SK-N-SH treated with all-trans-retinoic acid at 6 μM for 48 hours (cell line): ENCODE results near the gene AK3.

Experiments
- ATAC-seq: fragments of 200-7000 bp; cut with Tn5 transposase; 3 replicates; pipeline ENCODE4 v1.9.1; 2020; ENCODE audit warnings: mild to moderate bottlenecking, moderate library complexity
- ARNTL ChIP-seq: fragments of 450-650 bp; formaldehyde crosslinking; IDR thresholded peaks from 2 replicates; pipeline ENCODE4 v1.5.0; 2020; ENCODE audit warnings: low read depth, mild to moderate bottlenecking, moderate library complexity, borderline replicate concordance
- BACH2 ChIP-seq: fragments of 250-450 bp; sonication (Bioruptor Pico); IDR thresholded peaks from 2 replicates; pipeline ENCODE4 v1.9.0; 2021; ENCODE audit warnings: mild to moderate bottlenecking, borderline replicate concordance
- CSDC2 ChIP-seq: fragments of 250-450 bp; sonication (Bioruptor Pico); IDR thresholded peaks from 2 replicates; pipeline ENCODE4 v1.5.0; 2020; ENCODE audit warnings: mild to moderate bottlenecking, moderate library complexity
- ESRRG ChIP-seq: fragments of 250-450 bp; sonication (Bioruptor Pico); IDR thresholded peaks from 2 replicates; pipeline ENCODE4 v1.6.1; 2021; ENCODE audit warnings: mild to moderate bottlenecking
- GLIS3 ChIP-seq: fragments of 250-450 bp; sonication (Bioruptor Pico); IDR thresholded peaks from 2 replicates; pipeline ENCODE4 v1.5.0; 2020; ENCODE audit warnings: mild to moderate bottlenecking, moderate library complexity
- ISL1 ChIP-seq: fragments of 250-450 bp; sonication (Bioruptor Pico); IDR thresholded peaks from 2 replicates; pipeline ENCODE4 v2.1.2; 2022; ENCODE audit warnings: mild to moderate bottlenecking, moderate library complexity
- OSR1 ChIP-seq: fragments of 250-450 bp; sonication (Bioruptor Pico); IDR thresholded peaks from 2 replicates; pipeline ENCODE4 v1.8.0; 2022; ENCODE audit warnings: moderate library complexity, mild to moderate bottlenecking, inconsistent platforms
- PPARA ChIP-seq: fragments of 250-450 bp; sonication (Bioruptor Pico); IDR thresholded peaks from 2 replicates; pipeline ENCODE4 v1.5.0; 2020; ENCODE audit warnings: mild to moderate bottlenecking, borderline replicate concordance
- RARB ChIP-seq: fragments of 250-450 bp; sonication (Bioruptor Pico); IDR thresholded peaks from 2 replicates; pipeline ENCODE4 v1.8.0; 2021; ENCODE audit warnings: mild to moderate bottlenecking, moderate library complexity
- SNAI2 ChIP-seq: fragments of 250-450 bp; sonication (Bioruptor Pico); IDR thresholded peaks from 2 replicates; pipeline ENCODE4 v1.5.0; 2020; ENCODE audit warnings: mild to moderate bottlenecking, moderate library complexity
- TOX ChIP-seq: fragments of 250-450 bp; sonication (Bioruptor Pico); IDR thresholded peaks from 2 replicates; pipeline ENCODE4 v1.8.0; 2021; ENCODE audit warnings: mild to moderate bottlenecking, moderate library complexity, borderline replicate concordance
- ZNF565 ChIP-seq: fragments of 450-650 bp; formaldehyde crosslinking; conservative IDR thresholded peaks from 2 replicates; pipeline ENCODE4 v1.5.0; 2020; ENCODE audit warnings: low read depth, mild to moderate bottlenecking, moderate library complexity
- TF ChIP-seq, protein P1 (sequence below): fragments of 250-450 bp; sonication (Bioruptor Pico); IDR thresholded peaks from 2 replicates; pipeline ENCODE4 v1.5.1; 2020; ENCODE audit warnings: low read depth, mild to moderate bottlenecking, moderate library complexity
- TF ChIP-seq, protein P2 (sequence below): fragments of 250-450 bp; sonication (Bioruptor Pico); IDR thresholded peaks from 2 replicates; pipeline ENCODE4 v1.8.0; 2020; ENCODE audit warnings: mild to moderate bottlenecking, moderate library complexity, borderline replicate concordance
- TF ChIP-seq, protein P3 (sequence below): fragments of 250-450 bp; sonication (Bioruptor Pico); IDR thresholded peaks from 2 replicates; pipeline ENCODE4 v1.8.0; 2021; ENCODE audit warnings: low read depth, mild to moderate bottlenecking, moderate library complexity, borderline replicate concordance
- TF ChIP-seq, protein P4 (sequence below): fragments of 250-450 bp; sonication (Bioruptor Pico); IDR thresholded peaks from 2 replicates; pipeline ENCODE4 v1.5.1; 2021; ENCODE audit warnings: mild to moderate bottlenecking, moderate library complexity
- TF ChIP-seq, protein P5 (sequence below): fragments of 250-450 bp; sonication (Bioruptor Pico); IDR thresholded peaks from 2 replicates; pipeline ENCODE4 v1.5.0; 2020; ENCODE audit warnings: mild to moderate bottlenecking, moderate library complexity

AK3 gene

DNA sequence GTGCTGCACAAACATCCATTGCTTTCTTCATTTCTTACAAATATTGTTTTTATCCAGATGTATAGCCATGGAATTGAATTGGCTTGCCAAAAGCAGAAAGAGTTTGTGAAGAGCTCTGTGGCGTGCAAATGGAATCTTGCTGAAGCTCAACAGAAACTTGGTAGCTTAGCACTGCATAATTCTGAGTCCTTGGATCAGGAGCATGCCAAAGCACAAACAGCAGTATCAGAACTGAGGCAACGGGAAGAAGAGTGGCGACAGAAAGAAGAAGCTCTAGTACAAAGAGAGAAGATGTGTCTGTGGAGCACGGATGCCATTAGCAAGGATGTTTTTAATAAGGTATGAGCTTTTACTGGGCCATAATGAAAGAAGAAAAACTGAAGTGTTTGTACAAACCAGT lies 56.2 kb downstream of the AK3 start (continued):
- TF ChIP-seq, protein P1, sequence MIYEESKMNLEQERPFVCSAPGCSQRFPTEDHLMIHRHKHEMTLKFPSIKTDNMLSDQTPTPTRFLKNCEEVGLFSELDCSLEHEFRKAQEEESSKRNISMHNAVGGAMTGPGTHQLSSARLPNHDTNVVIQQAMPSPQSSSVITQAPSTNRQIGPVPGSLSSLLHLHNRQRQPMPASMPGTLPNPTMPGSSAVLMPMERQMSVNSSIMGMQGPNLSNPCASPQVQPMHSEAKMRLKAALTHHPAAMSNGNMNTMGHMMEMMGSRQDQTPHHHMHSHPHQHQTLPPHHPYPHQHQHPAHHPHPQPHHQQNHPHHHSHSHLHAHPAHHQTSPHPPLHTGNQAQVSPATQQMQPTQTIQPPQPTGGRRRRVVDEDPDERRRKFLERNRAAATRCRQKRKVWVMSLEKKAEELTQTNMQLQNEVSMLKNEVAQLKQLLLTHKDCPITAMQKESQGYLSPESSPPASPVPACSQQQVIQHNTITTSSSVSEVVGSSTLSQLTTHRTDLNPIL (CRISPR knock-in tag) = no peak
- TF ChIP-seq TOX (CRISPR knock-in tag) = no peak

DNA sequence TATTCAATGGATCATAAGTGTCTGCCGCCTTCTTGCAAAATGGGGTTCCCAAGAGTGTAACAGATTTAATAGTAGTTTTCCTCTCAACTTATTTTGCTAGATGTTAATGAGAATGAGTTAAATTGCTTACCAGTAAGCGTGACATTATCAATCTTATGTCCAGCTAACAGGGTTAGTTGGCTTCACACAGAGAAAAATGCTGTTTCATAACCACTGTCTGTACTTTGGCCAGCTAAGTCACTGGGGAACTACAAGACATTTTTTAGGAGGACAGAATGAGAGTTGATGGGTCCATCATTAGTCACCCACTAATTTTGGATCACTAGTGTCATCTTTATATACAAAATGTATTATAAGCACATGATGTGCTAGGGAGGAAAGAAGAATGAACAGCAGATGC lies 60.3 kb downstream of the AK3 start:
- no peak for ATAC-seq
- TF ChIP-seq GLIS3 (CRISPR knock-in tag) (no peak), ESRRG (CRISPR knock-in tag) (no peak), CSDC2 (CRISPR knock-in tag) (no peak), ZNF565 (CRISPR knock-in tag) (no peak), BACH2 (CRISPR knock-in tag) (no peak)
- TF ChIP-seq, protein P2, sequence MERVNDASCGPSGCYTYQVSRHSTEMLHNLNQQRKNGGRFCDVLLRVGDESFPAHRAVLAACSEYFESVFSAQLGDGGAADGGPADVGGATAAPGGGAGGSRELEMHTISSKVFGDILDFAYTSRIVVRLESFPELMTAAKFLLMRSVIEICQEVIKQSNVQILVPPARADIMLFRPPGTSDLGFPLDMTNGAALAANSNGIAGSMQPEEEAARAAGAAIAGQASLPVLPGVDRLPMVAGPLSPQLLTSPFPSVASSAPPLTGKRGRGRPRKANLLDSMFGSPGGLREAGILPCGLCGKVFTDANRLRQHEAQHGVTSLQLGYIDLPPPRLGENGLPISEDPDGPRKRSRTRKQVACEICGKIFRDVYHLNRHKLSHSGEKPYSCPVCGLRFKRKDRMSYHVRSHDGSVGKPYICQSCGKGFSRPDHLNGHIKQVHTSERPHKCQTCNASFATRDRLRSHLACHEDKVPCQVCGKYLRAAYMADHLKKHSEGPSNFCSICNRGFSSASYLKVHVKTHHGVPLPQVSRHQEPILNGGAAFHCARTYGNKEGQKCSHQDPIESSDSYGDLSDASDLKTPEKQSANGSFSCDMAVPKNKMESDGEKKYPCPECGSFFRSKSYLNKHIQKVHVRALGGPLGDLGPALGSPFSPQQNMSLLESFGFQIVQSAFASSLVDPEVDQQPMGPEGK (CRISPR knock-in tag) = no peak

DNA sequence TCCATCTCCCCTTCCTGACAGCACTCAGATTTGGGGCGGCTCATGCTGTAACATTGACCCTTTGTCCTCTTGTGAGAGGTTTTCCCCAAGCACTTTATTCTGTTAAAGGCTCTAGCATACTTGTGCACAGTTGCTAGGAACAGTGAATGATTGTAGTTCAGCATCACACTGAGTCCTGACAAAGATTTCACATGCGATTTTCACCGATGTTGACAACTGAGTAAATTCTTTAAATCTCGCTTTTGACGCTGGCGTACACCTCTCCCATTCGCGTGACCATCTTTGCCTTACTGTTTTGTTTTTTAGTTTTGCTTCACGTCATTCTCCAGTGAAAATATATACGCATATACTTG lies 60.9 kb downstream of the AK3 start:
- no peak for TF ChIP-seq SNAI2 (CRISPR knock-in tag)
- TF ChIP-seq BACH2 (CRISPR knock-in tag) = no peak
- ATAC-seq = peak; percentile 40

DNA sequence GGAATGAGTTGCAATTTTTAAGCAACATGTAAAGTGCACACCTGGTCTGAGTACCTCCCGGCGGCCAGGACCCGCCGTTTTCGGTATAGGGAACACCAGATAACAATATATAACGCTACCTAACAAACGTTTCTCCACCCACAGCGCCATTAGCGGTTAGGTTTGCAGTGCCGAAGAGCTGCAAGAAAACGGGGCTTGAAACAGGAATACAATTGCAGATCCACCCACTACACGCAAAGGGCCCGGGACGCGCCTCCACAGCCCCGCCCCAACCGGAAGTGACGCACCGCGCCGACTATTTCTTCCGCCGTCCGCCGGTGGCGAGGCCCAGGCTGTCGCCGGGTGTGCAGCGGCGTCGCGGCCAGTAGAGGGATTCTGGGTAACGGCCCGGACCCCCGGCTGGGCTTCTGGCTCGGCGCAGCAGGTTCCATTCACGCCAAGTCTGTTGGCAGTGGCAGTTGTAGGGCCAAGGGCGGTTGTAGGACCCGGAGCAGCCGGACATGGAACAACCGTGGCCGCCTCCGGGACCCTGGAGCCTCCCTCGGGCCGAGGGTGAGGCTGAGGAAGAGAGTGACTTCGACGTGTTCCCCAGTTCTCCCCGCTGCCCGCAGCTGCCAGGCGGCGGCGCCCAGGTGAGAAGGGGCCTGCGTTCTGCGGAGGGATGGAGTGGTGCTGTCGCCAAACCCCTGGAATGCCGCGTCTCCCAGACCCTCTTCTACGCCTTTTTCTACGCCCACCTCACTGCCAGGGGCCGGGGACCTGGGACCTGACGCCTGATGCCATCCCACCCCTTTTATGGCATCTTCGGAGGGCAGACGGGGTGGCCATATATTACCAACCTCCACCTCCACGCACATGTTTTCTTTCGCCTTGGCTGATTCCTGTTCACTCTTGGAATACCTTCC lies 61.5 kb downstream of the AK3 start, which contains the start of gene CDC37L1:
Gene CDC37L1, plus strand, starts transcription at position 302 of the 905 bp plus-strand sequence. Its CDS starts 199 bp downstream, at position 501.
- TF ChIP-seq ARNTL = no peak
- TF ChIP-seq, protein P3, sequence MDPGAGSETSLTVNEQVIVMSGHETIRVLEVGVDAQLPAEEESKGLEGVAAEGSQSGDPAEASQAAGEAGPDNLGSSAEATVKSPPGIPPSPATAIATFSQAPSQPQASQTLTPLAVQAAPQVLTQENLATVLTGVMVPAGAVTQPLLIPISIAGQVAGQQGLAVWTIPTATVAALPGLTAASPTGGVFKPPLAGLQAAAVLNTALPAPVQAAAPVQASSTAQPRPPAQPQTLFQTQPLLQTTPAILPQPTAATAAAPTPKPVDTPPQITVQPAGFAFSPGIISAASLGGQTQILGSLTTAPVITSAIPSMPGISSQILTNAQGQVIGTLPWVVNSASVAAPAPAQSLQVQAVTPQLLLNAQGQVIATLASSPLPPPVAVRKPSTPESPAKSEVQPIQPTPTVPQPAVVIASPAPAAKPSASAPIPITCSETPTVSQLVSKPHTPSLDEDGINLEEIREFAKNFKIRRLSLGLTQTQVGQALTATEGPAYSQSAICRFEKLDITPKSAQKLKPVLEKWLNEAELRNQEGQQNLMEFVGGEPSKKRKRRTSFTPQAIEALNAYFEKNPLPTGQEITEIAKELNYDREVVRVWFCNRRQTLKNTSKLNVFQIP (CRISPR knock-in tag) = 0 out of 2 replicates have a peak, but pooled peaks have one; percentile 25
- peak; percentile 96 for ATAC-seq

DNA sequence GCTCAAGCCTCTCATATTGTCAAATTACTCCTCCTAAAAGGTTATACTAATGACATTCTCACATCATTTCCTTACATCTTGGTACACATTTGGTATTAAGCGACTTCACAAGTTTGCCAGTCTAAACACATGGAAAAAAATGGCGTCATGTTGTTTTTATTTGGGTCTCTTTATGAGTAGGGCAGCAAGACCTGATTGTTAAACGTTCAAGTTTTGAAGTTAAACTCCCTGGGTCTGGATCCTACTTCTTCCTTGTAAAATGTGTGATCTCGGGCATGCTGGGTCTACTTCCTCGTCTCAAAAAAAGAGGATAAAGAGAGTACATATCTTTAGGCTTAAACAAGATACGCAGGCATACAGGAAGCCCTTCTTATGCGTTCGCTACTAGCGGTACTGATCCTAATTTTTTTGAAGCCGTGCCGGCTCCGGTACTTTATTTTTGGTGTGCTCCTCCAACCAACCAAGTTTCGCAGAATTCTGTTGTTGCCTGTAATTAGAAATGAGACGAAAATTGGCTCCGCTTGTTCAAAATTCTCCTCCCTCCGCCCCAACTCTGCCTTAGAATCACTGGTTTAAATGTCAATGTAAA lies 62.2 kb downstream of the AK3 start:
- ATAC-seq = peak; percentile 36
- TF ChIP-seq ISL1 (no peak), ESRRG (CRISPR knock-in tag) (no peak), PPARA (CRISPR knock-in tag) (no peak), OSR1 (CRISPR knock-in tag) (no peak), BACH2 (CRISPR knock-in tag) (no peak), GLIS3 (CRISPR knock-in tag) (no peak), RARB (CRISPR knock-in tag) (no peak)
- TF ChIP-seq, protein P4, sequence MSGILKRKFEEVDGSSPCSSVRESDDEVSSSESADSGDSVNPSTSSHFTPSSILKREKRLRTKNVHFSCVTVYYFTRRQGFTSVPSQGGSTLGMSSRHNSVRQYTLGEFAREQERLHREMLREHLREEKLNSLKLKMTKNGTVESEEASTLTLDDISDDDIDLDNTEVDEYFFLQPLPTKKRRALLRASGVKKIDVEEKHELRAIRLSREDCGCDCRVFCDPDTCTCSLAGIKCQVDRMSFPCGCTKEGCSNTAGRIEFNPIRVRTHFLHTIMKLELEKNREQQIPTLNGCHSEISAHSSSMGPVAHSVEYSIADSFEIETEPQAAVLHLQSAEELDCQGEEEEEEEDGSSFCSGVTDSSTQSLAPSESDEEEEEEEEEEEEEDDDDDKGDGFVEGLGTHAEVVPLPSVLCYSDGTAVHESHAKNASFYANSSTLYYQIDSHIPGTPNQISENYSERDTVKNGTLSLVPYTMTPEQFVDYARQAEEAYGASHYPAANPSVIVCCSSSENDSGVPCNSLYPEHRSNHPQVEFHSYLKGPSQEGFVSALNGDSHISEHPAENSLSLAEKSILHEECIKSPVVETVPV (CRISPR knock-in tag) = no peak
- TF ChIP-seq, protein P5, sequence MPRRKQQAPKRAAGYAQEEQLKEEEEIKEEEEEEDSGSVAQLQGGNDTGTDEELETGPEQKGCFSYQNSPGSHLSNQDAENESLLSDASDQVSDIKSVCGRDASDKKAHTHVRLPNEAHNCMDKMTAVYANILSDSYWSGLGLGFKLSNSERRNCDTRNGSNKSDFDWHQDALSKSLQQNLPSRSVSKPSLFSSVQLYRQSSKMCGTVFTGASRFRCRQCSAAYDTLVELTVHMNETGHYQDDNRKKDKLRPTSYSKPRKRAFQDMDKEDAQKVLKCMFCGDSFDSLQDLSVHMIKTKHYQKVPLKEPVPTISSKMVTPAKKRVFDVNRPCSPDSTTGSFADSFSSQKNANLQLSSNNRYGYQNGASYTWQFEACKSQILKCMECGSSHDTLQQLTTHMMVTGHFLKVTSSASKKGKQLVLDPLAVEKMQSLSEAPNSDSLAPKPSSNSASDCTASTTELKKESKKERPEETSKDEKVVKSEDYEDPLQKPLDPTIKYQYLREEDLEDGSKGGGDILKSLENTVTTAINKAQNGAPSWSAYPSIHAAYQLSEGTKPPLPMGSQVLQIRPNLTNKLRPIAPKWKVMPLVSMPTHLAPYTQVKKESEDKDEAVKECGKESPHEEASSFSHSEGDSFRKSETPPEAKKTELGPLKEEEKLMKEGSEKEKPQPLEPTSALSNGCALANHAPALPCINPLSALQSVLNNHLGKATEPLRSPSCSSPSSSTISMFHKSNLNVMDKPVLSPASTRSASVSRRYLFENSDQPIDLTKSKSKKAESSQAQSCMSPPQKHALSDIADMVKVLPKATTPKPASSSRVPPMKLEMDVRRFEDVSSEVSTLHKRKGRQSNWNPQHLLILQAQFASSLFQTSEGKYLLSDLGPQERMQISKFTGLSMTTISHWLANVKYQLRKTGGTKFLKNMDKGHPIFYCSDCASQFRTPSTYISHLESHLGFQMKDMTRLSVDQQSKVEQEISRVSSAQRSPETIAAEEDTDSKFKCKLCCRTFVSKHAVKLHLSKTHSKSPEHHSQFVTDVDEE (CRISPR knock-in tag) = no peak
